Measurements from ENCODE around the gene CCDC120. TPM values are rescaled to one million over a fixed set of nuclear protein-coding genes. Genes with fewer than 3 reads are reported as not detected.

CCDC120 gene
- polyA plus RNA-seq, 1 donor = 27.3 TPM

DNA sequence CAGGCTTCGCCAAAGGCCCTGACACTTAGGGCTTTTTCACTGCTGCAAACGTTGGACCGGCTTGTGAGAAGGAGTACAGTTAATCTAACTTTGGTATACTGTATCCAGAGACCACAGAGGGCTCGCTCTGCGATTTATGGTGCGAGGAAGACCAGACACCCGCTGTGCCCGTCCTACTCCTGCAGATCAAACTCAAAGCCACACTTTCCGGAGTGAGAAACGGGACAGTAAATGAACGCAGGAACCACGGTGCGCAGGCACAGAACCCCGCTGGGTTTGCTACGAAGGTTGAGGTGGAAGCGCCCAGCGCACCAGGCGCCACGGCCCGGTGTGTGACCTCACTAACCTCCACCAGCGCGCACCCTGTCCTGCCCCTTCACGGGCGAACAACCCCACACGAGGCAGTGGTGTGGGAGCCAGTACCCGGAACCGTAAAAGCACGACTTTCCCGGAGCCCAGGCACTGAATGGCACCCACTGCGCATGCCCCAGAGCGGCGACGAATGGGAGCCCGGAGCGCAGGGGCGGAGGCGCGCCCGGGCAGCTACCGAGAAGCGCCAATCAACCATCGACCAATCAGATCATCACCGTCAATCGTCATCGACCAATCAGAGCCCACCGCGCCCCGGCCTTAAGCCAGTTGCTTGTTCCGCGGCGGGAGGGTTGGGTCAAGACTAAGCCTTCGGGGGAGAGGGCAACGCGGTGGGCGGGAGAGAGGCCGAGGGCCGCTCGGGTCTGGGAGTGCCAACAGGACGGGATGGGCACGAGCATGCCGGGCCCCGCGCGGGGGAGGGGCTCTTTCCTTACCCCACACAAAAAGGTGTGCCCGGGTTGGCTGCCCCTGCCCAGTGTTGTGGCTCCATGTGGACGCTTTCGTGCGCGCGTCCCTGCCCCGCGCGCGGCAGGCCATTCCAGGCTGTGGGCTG lies 42.2 kb downstream of the CCDC120 start:
- no CpG with 5 or more reads among the region's 74 CpGs for WGBS (ENCODE audit: insufficient coverage, low lambda C conversion rate)
- H3K36me3 ChIP-seq (ENCODE audit: control insufficient read depth, insufficient read depth, low read length) = no peaks in the 10 kb centered on the region
- no peaks in the 10 kb centered on the region for H3K27me3 ChIP-seq (ENCODE audit: control insufficient read depth, insufficient read depth, low read length)
- DNase-seq = peak; percentile 92
- H3K4me1 ChIP-seq (ENCODE audit: control insufficient read depth, insufficient read depth, low read length) = no peaks in the 10 kb centered on the region
- peak overlapping the region; percentile 68 for H3K27ac ChIP-seq (ENCODE audit: low read length)
- no peaks in the 10 kb centered on the region for H3K9me3 ChIP-seq (ENCODE audit: control insufficient read depth, low read depth, low read length)
- peak overlapping the region; percentile 65 for H3K4me3 ChIP-seq (ENCODE audit: low read length)

DNA sequence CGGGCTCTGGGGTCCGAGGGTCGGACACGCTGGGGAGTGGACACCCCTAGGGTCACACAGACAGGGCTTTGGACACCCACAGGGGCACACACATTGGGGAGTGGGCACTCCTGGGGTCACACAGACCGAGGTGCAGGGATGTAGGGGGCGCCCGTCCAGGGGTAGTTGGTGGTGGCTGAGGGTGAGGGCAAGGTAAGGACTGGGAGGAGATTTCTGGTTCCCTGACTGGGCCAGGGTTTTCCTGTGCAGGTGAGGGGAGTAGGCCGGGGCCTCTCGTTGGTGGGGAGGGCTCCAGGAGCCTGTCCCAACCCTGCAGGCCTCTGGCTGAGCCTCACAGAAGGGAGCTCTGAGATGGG lies 42.8 kb downstream of the CCDC120 start:
- H3K36me3 ChIP-seq (ENCODE audit: control insufficient read depth, insufficient read depth, low read length) = no peaks in the 10 kb centered on the region
- H3K4me3 ChIP-seq (ENCODE audit: low read length) = peak overlapping the region; percentile 65
- H3K27me3 ChIP-seq (ENCODE audit: control insufficient read depth, insufficient read depth, low read length) = no peaks in the 10 kb centered on the region
- no peak overlapping the region for H3K27ac ChIP-seq (ENCODE audit: low read length)
- no CpG with 5 or more reads among the region's 9 CpGs for WGBS (ENCODE audit: insufficient coverage, low lambda C conversion rate)
- no peaks in the 10 kb centered on the region for H3K9me3 ChIP-seq (ENCODE audit: control insufficient read depth, low read depth, low read length)
- no peaks in the 10 kb centered on the region for H3K4me1 ChIP-seq (ENCODE audit: control insufficient read depth, insufficient read depth, low read length)
- DNase-seq = no peak

DNA sequence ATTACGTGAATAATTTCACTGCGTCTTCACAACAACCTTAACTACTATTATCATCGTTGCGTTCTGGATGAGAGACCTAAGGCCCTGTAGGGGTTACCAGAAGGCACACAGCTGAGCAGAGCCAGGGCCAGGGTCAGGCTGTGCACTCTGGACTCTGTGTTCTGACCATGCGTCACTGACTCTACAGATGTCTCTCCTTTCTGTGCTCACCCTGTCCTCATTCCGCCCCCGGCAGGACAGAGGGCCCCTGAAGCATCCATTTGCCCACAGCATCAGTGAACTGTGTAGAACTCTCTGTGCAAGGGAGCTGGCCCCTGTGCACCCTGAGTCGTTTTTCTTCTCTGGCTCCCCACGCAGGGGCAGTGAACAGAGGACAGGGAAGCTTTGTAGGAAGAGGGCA lies 43.4 kb downstream of the CCDC120 start:
- Histone ChIP-seq H3K4me3 (ENCODE audit: low read length) (no peak overlapping the region), H3K4me1 (ENCODE audit: control insufficient read depth, insufficient read depth, low read length) (no peaks in the 10 kb centered on the region), H3K9me3 (ENCODE audit: control insufficient read depth, low read depth, low read length) (no peaks in the 10 kb centered on the region), H3K36me3 (ENCODE audit: control insufficient read depth, insufficient read depth, low read length) (no peaks in the 10 kb centered on the region), H3K27ac (ENCODE audit: low read length) (no peak overlapping the region), H3K27me3 (ENCODE audit: control insufficient read depth, insufficient read depth, low read length) (no peaks in the 10 kb centered on the region)
- no peak for DNase-seq
- WGBS (ENCODE audit: insufficient coverage, low lambda C conversion rate) = no CpG with 5 or more reads among the region's 9 CpGs

DNA sequence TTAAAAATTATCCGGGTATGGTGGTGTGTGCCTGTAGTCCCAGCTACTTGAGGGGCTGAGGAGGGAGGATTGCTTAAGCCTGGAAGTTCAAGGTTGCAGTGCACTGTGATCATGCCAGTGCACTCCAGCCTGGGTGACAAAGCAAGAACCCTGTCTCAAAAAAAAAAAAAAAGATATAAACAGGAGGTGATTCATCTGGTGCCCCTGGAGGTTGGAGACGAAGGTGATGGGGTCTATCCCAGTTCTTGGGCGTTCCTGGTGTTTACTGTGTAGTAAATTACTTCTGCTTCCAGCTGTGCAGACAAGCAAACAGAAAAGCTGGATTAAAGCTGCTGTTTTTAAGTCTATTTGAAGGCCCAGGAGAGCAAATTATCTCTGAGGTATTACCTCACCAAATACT lies 44.8 kb downstream of the CCDC120 start:
- WGBS (ENCODE audit: insufficient coverage, low lambda C conversion rate) = no CpG with 5 or more reads among the region's 3 CpGs
- no peak for DNase-seq
- Histone ChIP-seq H3K36me3 (ENCODE audit: control insufficient read depth, insufficient read depth, low read length) (no peaks in the 10 kb centered on the region), H3K27me3 (ENCODE audit: control insufficient read depth, insufficient read depth, low read length) (no peaks in the 10 kb centered on the region), H3K27ac (ENCODE audit: low read length) (no peak overlapping the region), H3K9me3 (ENCODE audit: control insufficient read depth, low read depth, low read length) (no peaks in the 10 kb centered on the region), H3K4me1 (ENCODE audit: control insufficient read depth, insufficient read depth, low read length) (no peaks in the 10 kb centered on the region), H3K4me3 (ENCODE audit: low read length) (no peak overlapping the region)

DNA sequence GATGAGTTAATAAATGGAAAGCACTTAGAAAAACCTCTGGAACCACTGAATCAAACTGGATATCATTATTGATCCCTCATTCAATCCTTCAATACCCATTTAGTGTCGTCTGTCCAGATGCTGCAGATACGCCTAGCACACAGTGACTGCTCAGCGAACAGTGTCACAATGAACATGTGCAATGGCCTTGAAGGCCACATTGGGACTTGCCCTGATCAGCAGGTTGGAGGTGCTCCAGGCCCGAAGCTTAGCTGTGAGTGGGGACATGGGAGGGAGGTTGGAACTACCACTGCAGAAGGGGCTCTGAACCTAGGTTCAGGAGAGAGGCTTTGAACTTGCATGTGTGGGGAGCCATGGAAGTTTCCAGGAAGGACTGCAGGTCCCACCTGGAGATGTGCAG lies 47.5 kb downstream of the CCDC120 start:
- no CpG with 5 or more reads among the region's 4 CpGs for WGBS (ENCODE audit: insufficient coverage, low lambda C conversion rate)

DNA sequence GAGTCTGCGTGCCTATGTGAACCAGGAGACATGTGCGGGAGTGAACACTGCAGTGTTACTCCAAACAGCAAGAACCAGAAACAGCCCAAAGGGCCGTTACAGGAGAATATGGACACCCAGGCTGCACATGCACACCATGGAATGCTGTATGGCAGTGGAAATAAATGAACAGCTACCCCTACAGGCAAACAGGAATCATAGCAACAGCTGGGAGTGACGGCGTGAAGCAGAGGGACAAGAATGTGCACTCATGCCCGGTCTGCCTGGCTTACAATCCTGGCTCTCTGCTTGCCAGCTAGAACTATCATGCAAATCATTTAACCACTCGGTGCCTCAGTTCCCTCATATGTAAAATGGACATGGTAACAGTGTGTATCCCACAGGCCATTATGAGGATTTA lies 48.1 kb downstream of the CCDC120 start:
- Histone ChIP-seq H3K9me3 (ENCODE audit: control insufficient read depth, low read depth, low read length) (no peaks in the 10 kb centered on the region), H3K4me1 (ENCODE audit: control insufficient read depth, insufficient read depth, low read length) (no peaks in the 10 kb centered on the region), H3K27ac (ENCODE audit: low read length) (no peak overlapping the region), H3K4me3 (ENCODE audit: low read length) (no peak overlapping the region), H3K27me3 (ENCODE audit: control insufficient read depth, insufficient read depth, low read length) (no peaks in the 10 kb centered on the region), H3K36me3 (ENCODE audit: control insufficient read depth, insufficient read depth, low read length) (peaks cover 2% of the 10 kb centered on the region)
- WGBS (ENCODE audit: insufficient coverage, low lambda C conversion rate) = no CpG with 5 or more reads among the region's 7 CpGs
- peak; percentile 12 to 30 for DNase-seq

More for the DNA sequence above, 47.5 kb downstream of the CCDC120 start:
- Histone ChIP-seq H3K4me3 (ENCODE audit: low read length) (no peak overlapping the region), H3K36me3 (ENCODE audit: control insufficient read depth, insufficient read depth, low read length) (peaks cover 2% of the 10 kb centered on the region), H3K4me1 (ENCODE audit: control insufficient read depth, insufficient read depth, low read length) (no peaks in the 10 kb centered on the region), H3K27me3 (ENCODE audit: control insufficient read depth, insufficient read depth, low read length) (no peaks in the 10 kb centered on the region), H3K9me3 (ENCODE audit: control insufficient read depth, low read depth, low read length) (no peaks in the 10 kb centered on the region), H3K27ac (ENCODE audit: low read length) (no peak overlapping the region)
- DNase-seq = no peak

DNA sequence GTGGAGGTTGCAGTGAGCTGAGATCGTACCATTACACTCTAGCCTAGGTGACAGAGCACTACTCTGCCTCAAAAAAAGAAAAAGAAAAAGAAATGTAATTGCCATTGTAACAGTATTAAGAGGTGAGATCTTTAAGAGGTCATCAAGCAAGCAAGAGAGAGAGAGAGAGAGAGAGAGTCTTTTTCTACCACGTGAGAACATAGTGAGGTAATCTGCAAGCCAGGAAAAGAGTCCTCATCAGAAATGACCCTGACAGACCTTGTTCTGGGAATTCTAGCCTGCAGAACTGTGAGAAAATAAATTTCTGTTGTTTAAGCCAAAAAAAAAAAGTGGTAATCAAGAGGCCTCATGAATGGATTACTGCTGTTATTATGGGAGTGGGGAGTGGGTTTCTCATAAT lies 49.8 kb downstream of the CCDC120 start:
- H3K36me3 ChIP-seq (ENCODE audit: control insufficient read depth, insufficient read depth, low read length) = peaks cover 16% of the 10 kb centered on the region
- H3K4me3 ChIP-seq (ENCODE audit: low read length) = no peak overlapping the region
- H3K27ac ChIP-seq (ENCODE audit: low read length) = no peak overlapping the region
- no peak for DNase-seq
- WGBS (ENCODE audit: insufficient coverage, low lambda C conversion rate) = no CpG with 5 or more reads among the region's 2 CpGs
- no peaks in the 10 kb centered on the region for H3K27me3 ChIP-seq (ENCODE audit: control insufficient read depth, insufficient read depth, low read length)
- no peaks in the 10 kb centered on the region for H3K9me3 ChIP-seq (ENCODE audit: control insufficient read depth, low read depth, low read length)
- H3K4me1 ChIP-seq (ENCODE audit: control insufficient read depth, insufficient read depth, low read length) = no peaks in the 10 kb centered on the region

DNA sequence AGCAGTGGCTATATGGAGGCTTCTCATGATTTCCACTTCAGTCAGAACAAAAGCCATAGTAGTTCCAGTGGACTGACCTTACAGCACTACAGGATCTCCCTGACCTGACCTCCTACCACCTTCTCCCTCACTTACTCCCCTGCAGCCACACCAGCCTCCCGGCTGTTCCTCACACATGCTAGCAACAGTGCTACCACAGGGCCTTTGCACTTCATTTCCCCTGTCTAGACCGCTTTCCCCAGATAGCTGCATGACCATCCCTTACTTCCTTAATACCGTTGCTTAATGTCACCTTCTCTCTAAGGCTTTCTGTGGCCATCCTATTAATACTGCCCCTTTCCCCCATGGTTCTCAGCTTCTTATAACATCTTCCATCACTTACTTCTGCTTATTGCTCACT lies 51.6 kb downstream of the CCDC120 start:
- Histone ChIP-seq H3K4me3 (ENCODE audit: low read length) (no peak overlapping the region), H3K27ac (ENCODE audit: low read length) (no peak overlapping the region), H3K27me3 (ENCODE audit: control insufficient read depth, insufficient read depth, low read length) (no peaks in the 10 kb centered on the region), H3K9me3 (ENCODE audit: control insufficient read depth, low read depth, low read length) (no peaks in the 10 kb centered on the region), H3K4me1 (ENCODE audit: control insufficient read depth, insufficient read depth, low read length) (no peaks in the 10 kb centered on the region), H3K36me3 (ENCODE audit: control insufficient read depth, insufficient read depth, low read length) (peaks cover 19% of the 10 kb centered on the region)
- DNase-seq = no peak
- no CpG with 5 or more reads among the region's 3 CpGs for WGBS (ENCODE audit: insufficient coverage, low lambda C conversion rate)

DNA sequence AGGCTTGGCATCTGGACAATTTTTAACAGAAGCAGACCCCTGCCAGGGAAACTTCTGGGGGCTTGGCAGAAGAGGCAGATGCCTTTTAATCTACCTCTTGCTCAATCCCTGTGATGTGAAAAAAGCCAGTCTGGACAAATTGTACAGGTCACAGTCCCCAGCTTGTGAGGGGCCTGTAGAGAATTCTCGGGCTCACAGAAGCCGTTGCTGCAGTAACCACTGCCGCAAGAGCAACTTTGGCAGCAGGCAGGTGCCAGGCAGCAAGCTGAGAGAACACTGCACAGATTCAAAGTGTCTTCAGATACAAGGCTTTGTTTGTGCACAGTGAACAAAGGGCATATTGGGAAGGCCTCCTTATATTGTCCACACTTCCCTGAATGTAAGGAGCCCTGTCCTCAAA lies 53.0 kb downstream of the CCDC120 start:
- no peak overlapping the region for H3K27ac ChIP-seq (ENCODE audit: low read length)
- no peaks in the 10 kb centered on the region for H3K9me3 ChIP-seq (ENCODE audit: control insufficient read depth, low read depth, low read length)
- DNase-seq = no peak
- H3K36me3 ChIP-seq (ENCODE audit: control insufficient read depth, insufficient read depth, low read length) = peaks cover 29% of the 10 kb centered on the region
- no CpG with 5 or more reads among the region's 3 CpGs for WGBS (ENCODE audit: insufficient coverage, low lambda C conversion rate)
- no peaks in the 10 kb centered on the region for H3K27me3 ChIP-seq (ENCODE audit: control insufficient read depth, insufficient read depth, low read length)
- H3K4me3 ChIP-seq (ENCODE audit: low read length) = no peak overlapping the region
- no peaks in the 10 kb centered on the region for H3K4me1 ChIP-seq (ENCODE audit: control insufficient read depth, insufficient read depth, low read length)

DNA sequence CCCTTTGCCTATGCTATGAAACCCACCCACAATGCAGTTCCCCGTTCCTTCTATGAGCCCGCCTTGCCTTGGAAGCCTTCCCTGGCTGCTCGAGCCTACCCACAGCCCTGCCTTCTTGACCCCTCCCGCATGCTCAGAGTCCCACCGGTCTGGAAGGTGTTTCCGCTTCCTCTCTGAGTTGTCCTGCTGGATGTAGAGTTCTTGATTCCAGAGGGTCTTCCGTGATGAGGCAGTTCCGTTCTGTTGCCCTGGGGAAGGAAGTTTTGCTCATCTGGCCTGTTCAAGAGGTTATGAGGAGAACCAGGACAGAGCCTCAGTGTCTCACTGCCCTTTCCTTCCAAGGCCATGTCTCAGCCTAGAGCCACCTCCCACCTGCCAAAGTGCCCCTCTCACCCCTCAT lies 57.3 kb downstream of the CCDC120 start:
- Histone ChIP-seq H3K4me3 (ENCODE audit: low read length) (no peak overlapping the region), H3K4me1 (ENCODE audit: control insufficient read depth, insufficient read depth, low read length) (no peaks in the 10 kb centered on the region), H3K27ac (ENCODE audit: low read length) (no peak overlapping the region), H3K27me3 (ENCODE audit: control insufficient read depth, insufficient read depth, low read length) (no peaks in the 10 kb centered on the region), H3K9me3 (ENCODE audit: control insufficient read depth, low read depth, low read length) (no peaks in the 10 kb centered on the region), H3K36me3 (ENCODE audit: control insufficient read depth, insufficient read depth, low read length) (peaks cover 46% of the 10 kb centered on the region)
- WGBS (ENCODE audit: insufficient coverage, low lambda C conversion rate) = no CpG with 5 or more reads among the region's 8 CpGs
- DNase-seq = no peak

DNA sequence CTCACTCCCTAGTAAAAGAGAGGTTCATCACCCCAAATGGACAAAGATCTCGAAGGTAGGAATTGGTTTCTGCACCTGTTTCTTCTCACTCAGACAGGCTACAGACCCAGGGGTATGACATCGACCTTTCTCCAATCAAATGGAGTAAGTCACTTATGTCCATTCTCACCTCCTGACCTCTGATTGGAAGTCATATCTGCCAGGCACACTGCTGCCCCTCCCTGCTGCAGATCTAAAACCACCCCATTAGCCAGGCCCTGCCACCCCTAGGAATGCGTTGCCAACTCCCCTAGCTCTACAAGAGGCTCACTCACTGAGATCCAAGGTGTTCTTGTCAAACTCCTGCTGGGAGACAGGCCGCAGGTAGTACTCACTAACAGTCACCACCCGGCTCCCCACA lies 57.9 kb downstream of the CCDC120 start:
- DNase-seq = no peak
- Histone ChIP-seq H3K27me3 (ENCODE audit: control insufficient read depth, insufficient read depth, low read length) (no peaks in the 10 kb centered on the region), H3K27ac (ENCODE audit: low read length) (no peak overlapping the region), H3K4me3 (ENCODE audit: low read length) (no peak overlapping the region), H3K9me3 (ENCODE audit: control insufficient read depth, low read depth, low read length) (no peaks in the 10 kb centered on the region), H3K36me3 (ENCODE audit: control insufficient read depth, insufficient read depth, low read length) (peaks cover 46% of the 10 kb centered on the region), H3K4me1 (ENCODE audit: control insufficient read depth, insufficient read depth, low read length) (no peaks in the 10 kb centered on the region)
- WGBS (ENCODE audit: insufficient coverage, low lambda C conversion rate) = no CpG with 5 or more reads among the region's 5 CpGs

All from large intestine (tissue), 3 donors.